SK-N-DZ (cell line): ENCODE results near the gene CRHR1. TPM values are rescaled to one million over a fixed set of nuclear protein-coding genes. Genes with fewer than 3 reads are reported as not detected.
"Not testable (repeated sequence)": the region's sequence is repeated elsewhere in the genome, so short reads cannot be mapped to it uniquely, and the experiment has no call there.

Source experiments
- DNase-seq: peaks from one replicate; pipeline ENCODE4 v3.0.0-alpha.2; 2015; ENCODE audit warnings: low spot score
- polyA plus RNA-seq, 2 experiments: library from polyadenylated mRNA; depleted of rRNA; stranded (reverse); fragments of >200 nt; gene quantifications; 2 replicates each; pipeline ENCODE4 v1.2.3, GENCODE V29; 2014

The CRHR1 gene
- not detected in 2 replicates for polyA plus RNA-seq (2014; cell fraction: cytosol; rRNA removed)
- polyA plus RNA-seq (2014; cell fraction: nucleus; rRNA removed): not detected in 2 replicates

- no peak for DNase-seq
Observed at GRCh38 chr17:45784293-45784740, at the start of gene CRHR1. CRHR1 (plus strand) TSS chr17:45784320; CDS start chr17:45784545, 225 bp downstream.

- DNase-seq: no peak
Observed at GRCh38 chr17:45734598-45734997, 49.5 kb upstream of the CRHR1 start.

GRCh38 chr17:45735488-45735887 is 48.6 kb upstream of the CRHR1 start:
- DNase-seq: no peak

- no peak for DNase-seq
Observed at GRCh38 chr17:45739786-45740185, 44.3 kb upstream of the CRHR1 start.

GRCh38 chr17:45740553-45741330 is 43.4 kb upstream of the CRHR1 start:
- peak; percentile 79 for DNase-seq

GRCh38 chr17:45742251-45742650 is 41.9 kb upstream of the CRHR1 start:
- no peak for DNase-seq

GRCh38 chr17:45743626-45744326 is 40.3 kb upstream of the CRHR1 start:
- DNase-seq: no peak

- not testable (repeated sequence) for DNase-seq
Observed at GRCh38 chr17:45744826-45745225, 39.3 kb upstream of the CRHR1 start.

- no peak for DNase-seq
Observed at GRCh38 chr17:45745601-45746494, 38.3 kb upstream of the CRHR1 start.

- DNase-seq: no peak
Observed at GRCh38 chr17:45747911-45748310, 36.2 kb upstream of the CRHR1 start.

- no peak for DNase-seq
Observed at GRCh38 chr17:45748731-45749310, 35.3 kb upstream of the CRHR1 start.

GRCh38 chr17:45749831-45750335 is 34.2 kb upstream of the CRHR1 start:
- DNase-seq: no peak

- no peak for DNase-seq
Observed at GRCh38 chr17:45750779-45751440, 33.2 kb upstream of the CRHR1 start.

GRCh38 chr17:45751466-45751865 is 32.7 kb upstream of the CRHR1 start:
- DNase-seq: no peak

- DNase-seq: no peak
Observed at GRCh38 chr17:45752246-45752645, 31.9 kb upstream of the CRHR1 start.

GRCh38 chr17:45753645-45754225 is 30.4 kb upstream of the CRHR1 start:
- no peak for DNase-seq

GRCh38 chr17:45755050-45755449 is 29.1 kb upstream of the CRHR1 start:
- no peak for DNase-seq

GRCh38 chr17:45756266-45756991 is 27.7 kb upstream of the CRHR1 start:
- DNase-seq: no peak

GRCh38 chr17:45757431-45758218 is 26.5 kb upstream of the CRHR1 start:
- no peak for DNase-seq
